Endothelial cell of umbilical vein (primary cell): Measurements from ENCODE around the gene GALNT4.

Source experiments
- CTCF ChIP-seq, 2 donors: IDR thresholded peaks; 1 replicate in 1 of 2; 2 replicates in 1 of 2; pipeline ENCODE4 v1.5.1; 2011; ENCODE audit warnings: low read length in 2 of 2, mild to moderate bottlenecking in 2 of 2, moderate library complexity in 2 of 2, control low read depth in 1 of 2, inconsistent platforms in 1 of 2, low read depth in 1 of 2; ENCODE audit not compliant: insufficient read depth in 1 of 2; ENCODE audit errors: extremely low read depth in 1 of 2
- FOS ChIP-seq: IDR thresholded peaks from 2 replicates; pipeline ENCODE4 v1.6.1; 2011; ENCODE audit warnings: mild to moderate bottlenecking, low read length, moderate library complexity, borderline replicate concordance; ENCODE audit not compliant: insufficient read depth
- JUN ChIP-seq: IDR thresholded peaks from 2 replicates; pipeline ENCODE4 v1.6.1; 2011; ENCODE audit warnings: borderline replicate concordance, low read depth; ENCODE audit not compliant: insufficient read length, insufficient read depth

GRCh38 chr12:89493670-89494302 lies 30.8 kb downstream of the GALNT4 start:
- TF ChIP-seq CTCF (IDR thresholded peaks at IDR 0.05; ENCODE audit: extremely low read depth in 1 of 2, insufficient read depth in 1 of 2, low read depth in 1 of 2, low read length in 2 of 2): no peak
- no peak for TF ChIP-seq JUN
- TF ChIP-seq FOS: no peak
